Body of pancreas (tissue), 4 donors: ENCODE data around the gene AUTS2.

Source experiments
- CTCF ChIP-seq, 7 experiments: fragments of 450-650 bp in 4 of 7; fragments of 200-600 bp in 3 of 7; sonication (generic) in 3 of 7; IDR thresholded peaks; one replicate each; pipeline ENCODE4 v1.5.1; 2016 to 2019; ENCODE audit warnings: antibody characterized with exemption in 7 of 7
- POLR2A ChIP-seq, 3 donors: fragments of 450-650 bp; IDR thresholded peaks; one replicate each; pipeline ENCODE4 v1.6.1; 2016; ENCODE audit warnings: antibody characterized with exemption in 3 of 3, mild to moderate bottlenecking in 2 of 3

GRCh38 chr7:70583965-70584883 is 985.9 kb downstream of the AUTS2 start:
- TF ChIP-seq CTCF (IDR thresholded peaks at IDR 0.05) (no peak), POLR2A (IDR thresholded peaks at IDR 0.05) (no peak)
